Astrocyte of the cerebellum (primary cell): ENCODE measurements around the gene SLC12A7.
"Not testable (repeated sequence)": the region's sequence is repeated elsewhere in the genome, so short reads cannot be mapped to it uniquely, and the experiment has no call there.

Experiments
- DNase-seq: peaks from one replicate; pipeline ENCODE4 v3.0.0-alpha.2; 2011; ENCODE audit warnings: low read depth
- H3K4me3 ChIP-seq: 2 replicates; pipeline ENCODE4 v1.5.1; 2011; ENCODE audit warnings: mild to moderate bottlenecking, low read depth, low read length, moderate library complexity
- in situ Hi-C: cut with HindIII; loops from 2 replicates; pipeline ENCODE4 v1.10.0; 2017; ENCODE audit warnings: low sequenced_read_pairs
- TF ChIP-seq, protein P1 (sequence below): IDR thresholded peaks from 2 replicates; pipeline ENCODE4 v1.5.1; 2012; ENCODE audit warnings: low read length, low read depth, moderate library complexity, mild to moderate bottlenecking; ENCODE audit errors: missing control alignments

Gene SLC12A7

DNA sequence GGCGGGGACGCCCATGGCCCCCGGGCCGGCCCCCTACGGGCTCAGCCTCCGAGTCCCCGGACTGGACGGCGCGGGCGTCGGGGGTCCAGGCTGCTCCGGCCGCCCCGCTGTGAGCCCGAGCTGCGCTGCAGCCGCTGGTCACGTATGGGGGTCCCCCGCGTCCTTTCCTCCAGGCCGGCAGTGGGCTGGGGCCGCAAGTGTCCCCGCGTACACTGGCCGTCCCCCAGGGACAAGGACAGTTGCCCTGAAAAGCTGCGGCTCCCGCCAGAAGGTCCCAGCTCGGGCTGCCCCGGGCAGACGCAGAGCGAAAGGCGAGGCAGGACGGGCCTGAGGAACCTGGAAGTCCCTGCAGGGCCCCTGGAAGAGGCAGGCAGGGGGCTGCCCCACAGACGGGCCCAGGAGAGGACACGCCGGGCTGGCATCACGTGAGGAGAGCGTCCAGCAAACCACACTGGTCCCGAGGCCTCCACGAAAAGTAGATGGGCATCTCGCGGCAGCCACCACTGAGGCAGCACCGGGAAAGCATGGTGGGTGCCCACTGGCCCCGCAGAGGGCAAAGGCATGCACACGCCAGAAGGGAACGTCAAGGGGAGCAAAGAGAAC is 106.5 kb downstream of the SLC12A7 start:
- H3K4me3 ChIP-seq: peak overlapping the region; percentile 26
- TF ChIP-seq, protein P1, sequence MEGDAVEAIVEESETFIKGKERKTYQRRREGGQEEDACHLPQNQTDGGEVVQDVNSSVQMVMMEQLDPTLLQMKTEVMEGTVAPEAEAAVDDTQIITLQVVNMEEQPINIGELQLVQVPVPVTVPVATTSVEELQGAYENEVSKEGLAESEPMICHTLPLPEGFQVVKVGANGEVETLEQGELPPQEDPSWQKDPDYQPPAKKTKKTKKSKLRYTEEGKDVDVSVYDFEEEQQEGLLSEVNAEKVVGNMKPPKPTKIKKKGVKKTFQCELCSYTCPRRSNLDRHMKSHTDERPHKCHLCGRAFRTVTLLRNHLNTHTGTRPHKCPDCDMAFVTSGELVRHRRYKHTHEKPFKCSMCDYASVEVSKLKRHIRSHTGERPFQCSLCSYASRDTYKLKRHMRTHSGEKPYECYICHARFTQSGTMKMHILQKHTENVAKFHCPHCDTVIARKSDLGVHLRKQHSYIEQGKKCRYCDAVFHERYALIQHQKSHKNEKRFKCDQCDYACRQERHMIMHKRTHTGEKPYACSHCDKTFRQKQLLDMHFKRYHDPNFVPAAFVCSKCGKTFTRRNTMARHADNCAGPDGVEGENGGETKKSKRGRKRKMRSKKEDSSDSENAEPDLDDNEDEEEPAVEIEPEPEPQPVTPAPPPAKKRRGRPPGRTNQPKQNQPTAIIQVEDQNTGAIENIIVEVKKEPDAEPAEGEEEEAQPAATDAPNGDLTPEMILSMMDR: no peak
- no peak for DNase-seq
- in situ Hi-C loops: no loop called here

DNA sequence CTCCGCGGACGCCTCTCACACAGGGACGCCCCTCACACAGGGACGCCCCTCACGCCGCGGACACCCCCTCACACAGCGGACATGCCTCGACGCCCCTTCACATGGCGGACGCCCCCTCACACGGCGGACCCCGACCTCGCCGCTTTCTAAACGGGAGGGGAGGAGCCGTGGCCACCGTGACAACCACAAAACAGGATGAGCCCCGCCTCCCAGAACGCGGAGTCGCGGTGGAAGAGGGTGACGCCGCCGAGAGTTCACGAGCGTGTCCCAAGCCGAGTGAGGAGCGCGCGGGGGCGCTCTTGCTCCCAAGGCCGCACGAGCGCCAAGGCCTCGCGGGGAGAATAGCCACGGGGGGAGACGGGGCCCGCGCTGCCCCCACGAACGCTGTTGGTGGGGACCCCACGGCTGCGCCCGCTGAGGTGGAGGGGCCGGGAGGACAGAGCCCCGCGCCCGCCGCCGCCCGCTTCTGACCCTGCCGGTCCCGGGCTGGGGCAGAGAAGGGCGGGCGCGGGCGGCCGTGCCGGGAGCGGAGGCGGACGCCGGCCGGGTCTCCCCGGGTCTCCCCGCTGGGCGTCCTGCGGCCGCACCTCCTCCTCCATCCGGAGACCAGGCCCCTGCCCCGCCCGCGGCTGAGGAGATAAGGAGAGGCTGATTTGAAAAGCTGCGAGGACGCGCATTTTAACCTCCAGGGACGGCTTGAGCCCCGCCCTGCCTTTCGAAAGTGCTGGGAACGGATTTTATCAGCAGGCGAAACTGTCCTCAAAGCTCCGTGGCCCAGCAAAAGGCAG is 107.2 kb downstream of the SLC12A7 start:
- in situ Hi-C loops: no loop called here
- DNase-seq: no peak
- TF ChIP-seq, protein P1: peak; percentile 30
- H3K4me3 ChIP-seq: peak overlapping the region; percentile 26

DNA sequence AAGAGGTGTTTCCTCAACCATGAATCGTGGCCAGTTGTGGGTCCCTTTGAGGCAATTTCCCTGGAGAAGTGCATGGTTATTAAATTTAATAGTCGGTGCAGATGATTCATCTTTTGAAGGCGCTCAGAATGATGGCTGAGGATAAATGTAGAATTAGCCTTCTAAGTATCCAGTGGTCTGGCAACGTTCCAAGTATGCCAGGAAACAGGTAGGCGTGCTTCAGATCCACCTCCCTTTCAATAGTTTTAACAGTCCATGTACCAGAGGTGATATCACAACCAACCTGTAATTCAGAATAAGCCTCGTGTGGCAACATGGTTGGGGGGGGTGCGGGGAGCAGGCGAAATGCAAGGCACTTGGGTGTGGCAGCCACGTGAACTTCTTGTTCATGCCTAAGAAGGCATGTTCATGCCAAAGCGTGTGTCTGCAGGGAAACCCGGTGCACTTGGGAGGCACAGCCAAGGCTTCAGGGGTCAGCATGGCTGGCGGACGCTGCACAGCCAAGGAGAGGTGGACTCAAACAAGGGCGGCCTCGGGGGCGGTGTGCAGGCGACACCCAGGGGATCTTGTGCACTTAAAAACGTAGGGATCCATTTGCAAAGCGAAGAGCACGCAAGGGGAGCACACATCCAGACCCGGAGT is 108.4 kb downstream of the SLC12A7 start:
- H3K4me3 ChIP-seq: no peak overlapping the region
- in situ Hi-C loops: no loop called here
- no peak for DNase-seq
- TF ChIP-seq, protein P1: no peak

DNA sequence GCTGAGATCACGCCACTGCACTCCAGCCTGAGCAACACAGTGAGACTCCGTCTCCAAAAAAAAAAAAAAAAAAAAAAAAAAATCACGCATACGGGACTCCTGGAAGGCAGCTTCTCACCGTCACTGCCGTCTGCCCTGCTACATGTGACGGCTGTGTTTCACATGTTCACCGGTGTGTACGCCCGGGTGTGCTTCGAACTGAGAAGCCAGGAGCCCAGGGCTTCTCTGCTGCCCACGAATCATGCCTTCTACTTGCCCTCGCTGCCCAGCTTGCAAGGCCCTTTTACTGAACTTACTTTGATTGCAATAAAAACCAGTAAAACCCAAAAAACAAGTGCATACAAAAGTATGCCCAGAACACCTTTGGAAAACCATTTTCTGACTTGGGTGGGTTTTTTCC is 109.0 kb downstream of the SLC12A7 start:
- in situ Hi-C loops: no loop called here
- no peak overlapping the region for H3K4me3 ChIP-seq
- TF ChIP-seq, protein P1: no peak
- DNase-seq: no peak

DNA sequence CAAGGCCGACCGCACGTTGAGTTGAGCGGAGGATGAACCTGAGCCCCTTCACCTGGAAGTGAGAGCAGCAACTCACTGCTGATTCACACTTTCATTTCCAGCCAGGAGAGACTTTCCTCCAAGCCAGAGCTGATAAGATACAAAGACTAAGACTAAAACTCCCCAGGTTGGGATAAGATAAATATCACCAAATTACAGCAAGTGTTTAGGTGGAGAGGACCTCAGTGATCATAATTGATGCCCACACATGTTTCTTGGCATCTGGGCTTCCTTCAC is 109.7 kb downstream of the SLC12A7 start:
- TF ChIP-seq, protein P1: no peak
- H3K4me3 ChIP-seq: no peak overlapping the region
- no peak for DNase-seq
- in situ Hi-C loops: no loop called here

DNA sequence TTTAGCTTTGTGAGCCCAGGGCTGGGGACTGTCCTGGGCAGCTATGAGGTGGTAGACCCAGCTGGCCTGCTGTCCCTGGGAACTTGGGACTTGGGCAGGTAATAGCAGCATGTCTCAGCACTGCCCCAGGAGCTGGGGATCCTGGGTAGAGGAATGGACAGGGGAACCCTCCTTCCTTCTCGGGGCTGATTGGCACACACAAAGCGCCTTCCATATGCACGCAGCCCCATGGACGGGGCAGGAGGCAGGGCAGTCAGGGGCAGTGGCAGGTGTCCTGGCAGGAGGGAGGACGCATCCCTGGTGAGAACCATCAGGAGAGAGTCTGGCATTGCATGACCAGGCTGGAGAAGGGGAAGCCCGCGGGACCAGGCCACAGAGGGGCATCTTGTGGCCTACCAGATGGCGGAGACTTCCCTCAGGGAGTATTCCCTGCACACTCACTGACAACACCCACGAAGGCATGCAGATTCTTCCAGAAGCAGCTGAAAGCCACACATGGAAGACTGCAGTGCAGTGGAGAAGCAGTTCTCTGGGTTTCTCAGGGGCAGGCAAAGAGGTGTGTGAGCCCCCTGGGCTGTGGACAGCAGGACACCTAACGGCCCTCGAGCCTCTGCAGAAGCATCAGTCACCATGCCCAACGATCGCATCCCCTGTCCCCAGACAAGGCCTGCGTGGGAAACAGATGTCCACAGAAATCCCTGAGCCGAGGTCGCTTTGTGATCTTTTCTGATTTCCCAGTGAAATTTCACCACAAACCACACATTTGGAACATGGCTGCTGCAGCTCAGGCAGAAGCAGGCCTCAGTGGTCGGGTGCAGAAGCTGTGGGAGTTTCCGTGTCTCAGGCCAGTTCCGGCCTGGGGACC is 110.2 kb downstream of the SLC12A7 start:
- no peak overlapping the region for H3K4me3 ChIP-seq
- DNase-seq: no peak
- in situ Hi-C loops: no loop called here
- TF ChIP-seq, protein P1: no peak

DNA sequence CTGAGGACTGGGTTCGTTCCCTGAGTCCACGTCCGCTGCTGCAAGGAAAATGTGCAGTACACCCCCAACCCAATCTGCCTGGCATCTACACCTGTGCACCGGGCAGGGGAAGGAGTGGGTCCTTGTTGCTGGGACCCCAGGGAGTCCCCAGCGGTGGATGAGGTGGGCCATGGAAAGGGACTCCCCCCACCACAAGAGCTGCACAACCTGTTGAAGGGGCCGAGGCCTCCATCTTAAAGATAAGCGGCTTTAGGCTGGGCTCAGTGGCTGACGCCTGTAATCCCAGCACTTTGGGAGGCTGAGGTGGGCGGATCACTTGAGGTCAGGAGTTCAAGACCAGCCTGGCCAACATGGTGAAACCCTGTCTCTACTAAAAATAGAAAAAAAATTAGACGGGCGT is 111.0 kb downstream of the SLC12A7 start:
- in situ Hi-C loops, H3K4me3 ChIP-seq, DNase-seq: not testable (repeated sequence)
